ENCODE measurements around the gene PCDHGB5. TPM values are rescaled to one million over a fixed set of nuclear protein-coding genes. Genes with fewer than 3 reads are reported as not detected.

The PCDHGB5 gene
- total RNA-seq = 28.4 and 32.7 TPM in 2 replicates

GRCh38 chr5:141397756-141398551 is at the start of gene PCDHGB5:
TSS of gene PCDHGB5 (plus strand) at chr5:141397947. CDS start at chr5:141398128, 181 bp downstream.

GRCh38 chr5:141349917-141350619 is 47.7 kb upstream of the PCDHGB5 start, which contains the start of gene PCDHGB1:
TSS of gene PCDHGB1 (plus strand) at chr5:141350099. CDS start at chr5:141350261, 162 bp downstream.

GRCh38 chr5:141354900-141355469 is 42.8 kb upstream of the PCDHGB5 start, which contains the start of gene PCDHGA4:
TSS of gene PCDHGA4 (plus strand) at chr5:141355021. CDS start at chr5:141355108, 87 bp downstream.

GRCh38 chr5:141359790-141360426 is 37.8 kb upstream of the PCDHGB5 start, which contains the start of gene PCDHGB2:
TSS of gene PCDHGB2 (plus strand) at chr5:141359994. CDS start at chr5:141360136, 142 bp downstream.

GRCh38 chr5:141363952-141364660 is 33.6 kb upstream of the PCDHGB5 start, which contains the start of gene PCDHGA5:
TSS of gene PCDHGA5 (plus strand) at chr5:141364162. CDS start at chr5:141364331, 169 bp downstream.

DNA sequence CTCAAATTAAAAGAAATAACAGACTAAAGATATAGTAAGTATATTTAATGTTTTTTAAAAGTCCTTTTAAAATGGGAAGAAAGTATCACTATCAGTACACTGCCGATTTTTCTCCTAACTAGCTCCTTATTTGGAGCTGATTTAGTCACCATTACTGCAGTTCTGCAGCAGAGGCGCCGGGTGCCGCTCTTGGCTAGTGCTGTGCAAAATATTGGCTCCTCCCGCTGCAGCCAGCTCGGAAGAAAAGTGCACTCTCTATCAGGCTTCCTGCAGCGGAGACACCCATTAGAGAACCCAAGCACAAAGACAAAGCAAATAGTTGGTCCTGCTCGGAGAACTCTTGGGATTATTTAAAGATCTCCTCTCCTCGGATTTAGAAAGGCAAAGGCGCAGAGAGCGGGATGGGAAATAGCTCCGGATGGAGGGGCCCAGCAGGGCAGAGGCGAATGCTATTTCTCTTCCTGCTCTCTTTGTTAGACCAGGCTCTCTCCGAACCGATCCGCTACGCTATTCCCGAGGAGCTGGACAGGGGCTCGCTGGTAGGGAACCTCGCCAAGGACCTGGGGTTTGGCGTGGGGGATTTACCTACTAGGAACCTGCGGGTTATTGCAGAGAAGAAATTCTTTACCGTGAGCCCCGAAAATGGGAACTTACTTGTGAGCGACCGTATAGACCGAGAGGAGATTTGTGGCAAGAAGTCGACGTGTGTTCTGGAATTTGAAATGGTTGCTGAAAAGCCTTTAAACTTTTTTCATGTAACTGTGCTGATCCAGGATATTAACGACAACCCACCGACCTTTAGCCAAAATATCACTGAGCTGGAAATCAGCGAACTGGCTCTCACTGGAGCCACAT is 27.5 kb upstream of the PCDHGB5 start, which contains the start of gene PCDHGB3:
PCDHGB3 (plus strand) TSS at position 249 of the 855 bp plus-strand sequence; CDS start at position 402, 153 bp downstream.

DNA sequence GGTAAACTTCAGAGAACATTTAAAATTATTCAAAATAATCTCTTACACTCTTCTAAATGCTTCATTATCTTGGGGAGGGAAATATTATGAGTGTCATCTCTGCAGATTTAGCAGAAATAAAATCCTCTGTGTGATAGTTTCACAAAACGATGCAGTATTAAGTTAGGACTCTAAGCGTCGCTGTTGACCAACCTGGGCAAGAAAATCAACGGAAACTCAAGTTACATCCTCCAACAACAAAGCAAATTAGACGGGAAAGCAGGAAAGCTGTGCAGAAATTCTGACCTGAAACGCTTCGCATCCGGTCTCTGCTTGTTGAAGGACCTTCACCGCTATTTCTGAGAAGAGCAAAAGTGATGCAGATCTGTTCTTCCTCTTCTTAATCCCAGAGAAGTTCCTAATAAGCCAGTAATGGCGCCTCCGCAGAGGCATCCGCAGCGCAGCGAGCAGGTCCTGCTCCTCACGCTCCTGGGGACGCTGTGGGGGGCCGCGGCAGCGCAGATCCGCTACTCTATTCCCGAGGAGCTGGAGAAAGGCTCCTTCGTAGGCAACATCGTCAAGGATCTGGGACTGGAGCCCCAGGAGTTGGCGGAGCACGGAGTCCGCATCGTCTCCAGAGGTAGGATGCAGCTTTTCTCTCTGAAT is 24.0 kb upstream of the PCDHGB5 start, which contains the start of gene PCDHGA6:
PCDHGA6 (plus strand) TSS at position 219 of the 645 bp plus-strand sequence; CDS start at position 412, 193 bp downstream.

DNA sequence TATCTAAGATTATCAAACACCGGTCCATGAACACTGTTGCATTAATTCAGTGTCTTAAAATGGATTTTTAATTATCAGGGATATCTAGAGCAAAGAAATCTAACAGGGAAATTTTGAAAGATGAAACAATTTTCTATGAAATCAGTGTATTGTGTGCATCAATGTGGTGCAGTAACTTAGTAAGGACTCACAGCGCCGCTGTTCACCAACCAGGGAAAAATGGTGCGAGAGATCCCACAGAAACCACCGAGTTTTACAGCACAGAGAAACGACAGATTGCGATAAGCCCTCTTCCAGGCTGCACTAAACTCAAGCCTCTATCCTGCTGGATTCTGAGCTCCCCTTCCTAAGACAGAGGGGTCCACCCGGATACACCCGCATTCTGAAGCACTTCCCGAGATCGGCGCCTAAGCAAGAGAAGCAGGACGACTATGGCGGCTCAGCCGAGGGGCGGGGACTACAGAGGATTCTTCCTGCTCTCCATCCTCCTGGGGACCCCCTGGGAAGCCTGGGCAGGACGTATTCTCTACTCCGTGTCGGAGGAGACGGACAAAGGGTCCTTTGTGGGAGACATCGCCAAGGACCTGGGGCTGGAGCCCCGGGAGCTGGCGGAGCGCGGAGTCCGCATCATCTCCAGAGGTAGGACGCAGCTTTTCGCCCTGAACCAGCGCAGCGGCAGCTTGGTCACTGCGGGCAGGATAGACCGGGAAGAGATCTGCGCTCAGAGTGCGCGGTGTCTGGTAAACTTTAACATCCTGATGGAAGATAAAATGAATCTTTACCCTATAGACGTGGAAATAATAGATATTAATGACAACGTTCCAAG is 15.1 kb upstream of the PCDHGB5 start, which contains the start of gene PCDHGA7:
PCDHGA7 (plus strand) TSS at position 274 of the 826 bp plus-strand sequence; CDS start at position 432, 158 bp downstream.

DNA sequence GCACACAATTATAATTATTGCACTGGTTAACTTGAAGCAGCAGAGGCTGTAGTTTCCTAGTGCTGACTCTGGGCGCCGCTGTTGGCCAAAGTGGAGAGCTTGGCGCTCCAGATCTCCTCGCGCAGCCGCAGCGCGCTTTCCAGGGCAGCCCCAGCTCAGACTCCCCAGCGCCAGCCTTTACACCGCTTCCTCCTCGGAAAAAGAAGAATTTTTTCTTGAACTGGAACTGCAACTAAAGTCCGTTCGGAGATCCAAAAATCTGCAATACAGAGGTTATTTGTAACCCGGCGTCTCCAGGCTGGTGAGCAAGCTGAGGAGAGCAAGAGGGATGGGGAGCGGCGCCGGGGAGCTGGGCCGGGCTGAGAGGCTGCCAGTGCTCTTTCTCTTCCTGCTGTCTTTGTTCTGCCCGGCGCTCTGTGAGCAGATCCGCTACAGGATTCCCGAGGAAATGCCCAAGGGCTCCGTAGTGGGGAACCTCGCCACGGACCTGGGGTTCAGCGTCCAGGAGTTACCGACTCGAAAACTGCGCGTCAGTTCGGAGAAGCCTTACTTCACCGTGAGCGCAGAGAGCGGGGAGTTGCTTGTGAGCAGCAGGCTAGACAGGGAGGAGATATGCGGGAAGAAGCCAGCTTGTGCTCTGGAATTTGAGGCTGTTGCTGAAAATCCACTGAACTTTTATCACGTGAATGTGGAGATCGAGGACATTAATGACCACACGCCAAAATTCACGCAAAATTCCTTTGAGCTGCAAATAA is 10.0 kb upstream of the PCDHGB5 start, which contains the start of gene PCDHGB4:
PCDHGB4 (plus strand) TSS at position 142 of the 755 bp plus-strand sequence; CDS start at position 329, 187 bp downstream.

GRCh38 chr5:141392429-141393198 is 5.1 kb upstream of the PCDHGB5 start, which contains the start of gene PCDHGA8:
TSS of gene PCDHGA8 (plus strand) at chr5:141392633. CDS start at chr5:141392814, 181 bp downstream.

GRCh38 chr5:141402553-141403243 is 5.0 kb downstream of the PCDHGB5 start, which contains the start of gene PCDHGA9:
TSS of gene PCDHGA9 (plus strand) at chr5:141402778. CDS start at chr5:141402953, 175 bp downstream.

GRCh38 chr5:141407790-141408505 is 10.2 kb downstream of the PCDHGB5 start, which contains the start of gene PCDHGB6:
TSS of gene PCDHGB6 (plus strand) at chr5:141408021. CDS start at chr5:141408203, 182 bp downstream.

DNA sequence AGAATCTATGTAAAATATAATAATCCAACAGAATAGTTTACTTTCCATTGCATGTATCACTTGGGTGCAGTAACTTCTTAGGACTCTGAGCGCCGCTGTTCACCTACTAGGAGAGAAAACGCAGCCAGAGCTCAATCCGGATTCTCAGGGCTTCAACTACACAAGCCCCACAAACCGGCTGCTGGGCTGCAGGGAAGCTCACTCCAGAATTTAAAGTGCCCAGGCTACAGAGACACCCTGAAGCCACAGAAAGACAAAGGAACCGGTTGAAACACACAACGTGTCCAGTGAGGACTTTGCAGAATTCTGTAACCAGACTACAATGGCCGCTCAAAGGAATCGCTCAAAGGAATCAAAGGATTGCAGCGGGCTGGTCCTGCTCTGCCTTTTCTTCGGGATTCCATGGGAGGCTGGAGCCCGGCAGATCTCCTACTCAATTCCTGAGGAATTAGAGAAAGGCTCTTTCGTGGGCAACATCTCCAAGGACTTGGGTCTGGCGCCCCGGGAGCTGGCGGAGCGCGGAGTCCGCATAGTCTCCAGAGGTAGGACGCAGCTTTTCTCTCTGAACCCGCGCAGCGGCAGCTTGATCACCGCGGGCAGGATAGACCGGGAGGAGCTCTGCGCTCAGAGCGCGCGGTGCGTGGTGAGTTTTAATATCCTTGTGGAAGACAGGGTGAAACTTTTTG is 15.2 kb downstream of the PCDHGB5 start, which contains the start of gene PCDHGA10:
PCDHGA10 (plus strand) TSS at position 134 of the 686 bp plus-strand sequence; CDS start at position 323, 189 bp downstream.

GRCh38 chr5:141417494-141418172 is 19.9 kb downstream of the PCDHGB5 start, which contains the start of gene PCDHGB7:
TSS of gene PCDHGB7 (plus strand) at chr5:141417677. CDS start at chr5:141417860, 183 bp downstream.

Data from hair follicle dermal papilla cell (primary cell).